ENCODE results near the gene TP53TG3.
"Not testable (repeated sequence)": the region's sequence is repeated elsewhere in the genome, so short reads cannot be mapped to it uniquely, and the experiment has no call there.

Gene TP53TG3

GRCh38 chr16:32676065-32676464 lies at the start of gene TP53TG3:
Gene TP53TG3 (minus strand): TSS chr16:32676165. CDS start chr16:32676097, 68 bp downstream.
- H3K27me3 ChIP-seq (ENCODE audit: control insufficient read depth, insufficient read depth, low read length); H3K36me3 ChIP-seq (ENCODE audit: control insufficient read depth, insufficient read depth, low read length); H3K4me1 ChIP-seq (ENCODE audit: control insufficient read depth, insufficient read depth, low read length); H3K9ac ChIP-seq (ENCODE audit: low read length); H3K27ac ChIP-seq (ENCODE audit: low read depth, low read length); H3K4me3 ChIP-seq (ENCODE audit: low read depth, low read length); H3K9me3 ChIP-seq (ENCODE audit: control insufficient read depth, insufficient read depth, low read depth, low read length): not testable (repeated sequence)

- not testable (repeated sequence) for H3K4me3 ChIP-seq (ENCODE audit: low read depth, low read length); H3K9me3 ChIP-seq (ENCODE audit: control insufficient read depth, insufficient read depth, low read depth, low read length); H3K9ac ChIP-seq (ENCODE audit: low read length); H3K36me3 ChIP-seq (ENCODE audit: control insufficient read depth, insufficient read depth, low read length); H3K27ac ChIP-seq (ENCODE audit: low read depth, low read length); H3K4me1 ChIP-seq (ENCODE audit: control insufficient read depth, insufficient read depth, low read length); H3K27me3 ChIP-seq (ENCODE audit: control insufficient read depth, insufficient read depth, low read length)
These were observed 25.1 kb downstream of the TP53TG3 start for GRCh38 chr16:32650876-32651275.

GRCh38 chr16:32647562-32647961 lies 28.4 kb downstream of the TP53TG3 start:
- not testable (repeated sequence) for H3K27me3 ChIP-seq (ENCODE audit: control insufficient read depth, insufficient read depth, low read length); H3K36me3 ChIP-seq (ENCODE audit: control insufficient read depth, insufficient read depth, low read length); H3K4me3 ChIP-seq (ENCODE audit: low read depth, low read length); H3K9ac ChIP-seq (ENCODE audit: low read length); H3K9me3 ChIP-seq (ENCODE audit: control insufficient read depth, insufficient read depth, low read depth, low read length); H3K27ac ChIP-seq (ENCODE audit: low read depth, low read length); H3K4me1 ChIP-seq (ENCODE audit: control insufficient read depth, insufficient read depth, low read length)

DNA sequence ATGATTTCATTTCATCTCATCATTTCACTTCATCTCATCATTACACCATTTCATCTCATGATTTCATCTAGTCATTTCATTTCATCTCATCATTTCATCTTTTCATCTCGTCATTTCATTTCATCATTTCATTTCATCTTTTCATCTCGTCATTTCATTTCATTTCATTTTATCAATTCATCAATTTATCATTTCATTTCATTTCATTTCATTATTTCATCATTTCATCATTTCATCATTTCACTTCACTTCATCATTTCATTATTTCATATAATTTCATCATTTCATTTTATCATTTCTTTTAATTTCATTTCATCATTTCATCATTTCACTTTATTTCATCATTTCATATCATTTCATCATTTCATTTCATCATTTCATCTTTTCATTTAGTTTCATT lies 29.2 kb downstream of the TP53TG3 start:
- not testable (repeated sequence) for H3K9me3 ChIP-seq (ENCODE audit: control insufficient read depth, insufficient read depth, low read depth, low read length); H3K27ac ChIP-seq (ENCODE audit: low read depth, low read length); H3K4me1 ChIP-seq (ENCODE audit: control insufficient read depth, insufficient read depth, low read length); H3K4me3 ChIP-seq (ENCODE audit: low read depth, low read length); H3K36me3 ChIP-seq (ENCODE audit: control insufficient read depth, insufficient read depth, low read length); H3K9ac ChIP-seq (ENCODE audit: low read length); H3K27me3 ChIP-seq (ENCODE audit: control insufficient read depth, insufficient read depth, low read length)

DNA sequence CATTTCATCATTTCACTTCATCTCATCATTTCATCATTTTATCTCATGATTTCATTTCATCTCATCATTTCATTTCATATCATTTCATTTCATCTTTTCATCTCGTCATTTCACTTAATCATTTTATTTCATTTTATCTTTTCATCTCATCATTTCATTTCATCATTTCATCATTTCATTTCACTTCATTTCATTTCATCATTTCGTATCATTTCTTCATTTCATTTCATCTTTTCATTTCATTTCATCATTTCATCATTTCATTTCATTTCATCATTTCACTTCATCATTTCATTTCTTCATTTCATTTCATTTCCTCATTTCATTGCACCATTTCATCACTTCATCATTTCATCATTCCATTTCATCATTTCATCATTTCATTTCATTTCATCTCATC lies 29.8 kb downstream of the TP53TG3 start:
- not testable (repeated sequence) for H3K27me3 ChIP-seq (ENCODE audit: control insufficient read depth, insufficient read depth, low read length); H3K27ac ChIP-seq (ENCODE audit: low read depth, low read length); H3K4me1 ChIP-seq (ENCODE audit: control insufficient read depth, insufficient read depth, low read length); H3K36me3 ChIP-seq (ENCODE audit: control insufficient read depth, insufficient read depth, low read length); H3K9me3 ChIP-seq (ENCODE audit: control insufficient read depth, insufficient read depth, low read depth, low read length); H3K9ac ChIP-seq (ENCODE audit: low read length); H3K4me3 ChIP-seq (ENCODE audit: low read depth, low read length)

DNA sequence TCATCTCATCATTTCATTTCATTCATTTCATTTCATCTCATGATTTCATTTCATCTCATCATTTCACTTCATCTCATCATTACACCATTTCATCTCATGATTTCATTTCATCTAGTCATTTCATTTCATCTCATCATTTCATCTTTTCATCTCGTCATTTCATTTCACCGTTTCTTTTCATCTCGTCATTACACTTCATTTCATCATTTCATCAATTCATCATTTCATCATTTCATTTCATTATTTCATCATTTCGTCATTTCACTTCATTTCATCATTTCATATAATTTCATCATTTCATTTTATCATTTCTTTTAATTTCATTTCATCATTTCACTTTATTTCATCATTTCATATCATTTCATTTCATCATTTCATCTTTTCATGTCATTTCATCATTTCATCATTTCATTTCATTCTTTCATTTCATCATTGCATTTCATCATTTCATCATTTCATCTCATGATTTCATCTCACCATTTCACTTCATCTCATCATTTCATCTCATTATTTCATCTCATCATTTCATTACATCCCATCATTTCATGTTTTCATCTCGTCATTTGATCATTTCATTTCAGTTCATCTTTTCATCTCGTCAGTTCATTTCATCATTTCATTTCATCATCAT lies 30.6 kb downstream of the TP53TG3 start:
- H3K9me3 ChIP-seq (ENCODE audit: control insufficient read depth, insufficient read depth, low read depth, low read length); H3K4me3 ChIP-seq (ENCODE audit: low read depth, low read length); H3K9ac ChIP-seq (ENCODE audit: low read length); H3K36me3 ChIP-seq (ENCODE audit: control insufficient read depth, insufficient read depth, low read length); H3K4me1 ChIP-seq (ENCODE audit: control insufficient read depth, insufficient read depth, low read length); H3K27me3 ChIP-seq (ENCODE audit: control insufficient read depth, insufficient read depth, low read length); H3K27ac ChIP-seq (ENCODE audit: low read depth, low read length): not testable (repeated sequence)

- not testable (repeated sequence) for H3K9me3 ChIP-seq (ENCODE audit: control insufficient read depth, insufficient read depth, low read depth, low read length); H3K27ac ChIP-seq (ENCODE audit: low read depth, low read length); H3K27me3 ChIP-seq (ENCODE audit: control insufficient read depth, insufficient read depth, low read length); H3K36me3 ChIP-seq (ENCODE audit: control insufficient read depth, insufficient read depth, low read length); H3K4me3 ChIP-seq (ENCODE audit: low read depth, low read length); H3K4me1 ChIP-seq (ENCODE audit: control insufficient read depth, insufficient read depth, low read length); H3K9ac ChIP-seq (ENCODE audit: low read length)
These were observed 31.2 kb downstream of the TP53TG3 start for GRCh38 chr16:32644715-32645114.

GRCh38 chr16:32637614-32638013 lies 38.4 kb downstream of the TP53TG3 start:
- not testable (repeated sequence) for H3K9ac ChIP-seq (ENCODE audit: low read length); H3K9me3 ChIP-seq (ENCODE audit: control insufficient read depth, insufficient read depth, low read depth, low read length); H3K27ac ChIP-seq (ENCODE audit: low read depth, low read length); H3K36me3 ChIP-seq (ENCODE audit: control insufficient read depth, insufficient read depth, low read length); H3K27me3 ChIP-seq (ENCODE audit: control insufficient read depth, insufficient read depth, low read length); H3K4me3 ChIP-seq (ENCODE audit: low read depth, low read length); H3K4me1 ChIP-seq (ENCODE audit: control insufficient read depth, insufficient read depth, low read length)

- not testable (repeated sequence) for H3K4me1 ChIP-seq (ENCODE audit: control insufficient read depth, insufficient read depth, low read length); H3K9ac ChIP-seq (ENCODE audit: low read length); H3K27ac ChIP-seq (ENCODE audit: low read depth, low read length); H3K27me3 ChIP-seq (ENCODE audit: control insufficient read depth, insufficient read depth, low read length); H3K4me3 ChIP-seq (ENCODE audit: low read depth, low read length); H3K9me3 ChIP-seq (ENCODE audit: control insufficient read depth, insufficient read depth, low read depth, low read length); H3K36me3 ChIP-seq (ENCODE audit: control insufficient read depth, insufficient read depth, low read length)
These were observed 43.9 kb downstream of the TP53TG3 start for GRCh38 chr16:32632096-32632495.
